Measurements from ENCODE around the gene CHIC1. TPM values are rescaled to one million over a fixed set of nuclear protein-coding genes. Genes with fewer than 3 reads are reported as not detected.
"Not testable (repeated sequence)": the region's sequence is repeated elsewhere in the genome, so short reads cannot be mapped to it uniquely, and the experiment has no call there.

CHIC1 gene
- total RNA-seq, 2 donors from 2014 or later = 8.8 to 9.2 TPM

- H3K27ac Mint-ChIP-seq; ATAC-seq; H3K4me3 Mint-ChIP-seq; H3K36me3 Mint-ChIP-seq (ENCODE audit: low read depth); H3K4me1 Mint-ChIP-seq; H3K9me3 ChIP-seq (ENCODE audit: control insufficient read depth, low read length, poor library complexity, severe bottlenecking); H3K27me3 Mint-ChIP-seq; DNase-seq: not testable (repeated sequence)
Observed at GRCh38 chrX:73641669-73642068, 78.7 kb downstream of the CHIC1 start.

GRCh38 chrX:73647212-73647611, 84.2 kb downstream of the CHIC1 start:
- DNase-seq (no peak), ATAC-seq (no peak)
- Mint-ChIP-seq H3K4me3 (no peak overlapping the region), H3K36me3 (ENCODE audit: low read depth) (no peaks in the 10 kb centered on the region), H3K27me3 (no peaks in the 10 kb centered on the region), H3K4me1 (no peaks in the 10 kb centered on the region), H3K27ac (no peak overlapping the region)
- H3K9me3 ChIP-seq (ENCODE audit: control insufficient read depth, low read length, poor library complexity, severe bottlenecking) = peaks cover 2% of the 10 kb centered on the region

GRCh38 chrX:73647632-73648322, 84.8 kb downstream of the CHIC1 start:
- Mint-ChIP-seq H3K27ac (no peak overlapping the region), H3K4me3 (no peak overlapping the region), H3K27me3 (no peaks in the 10 kb centered on the region), H3K4me1 (no peaks in the 10 kb centered on the region), H3K36me3 (ENCODE audit: low read depth) (no peaks in the 10 kb centered on the region)
- ATAC-seq = no peak
- H3K9me3 ChIP-seq (ENCODE audit: control insufficient read depth, low read length, poor library complexity, severe bottlenecking) = peaks cover 2% of the 10 kb centered on the region
- no peak for DNase-seq

DNA sequence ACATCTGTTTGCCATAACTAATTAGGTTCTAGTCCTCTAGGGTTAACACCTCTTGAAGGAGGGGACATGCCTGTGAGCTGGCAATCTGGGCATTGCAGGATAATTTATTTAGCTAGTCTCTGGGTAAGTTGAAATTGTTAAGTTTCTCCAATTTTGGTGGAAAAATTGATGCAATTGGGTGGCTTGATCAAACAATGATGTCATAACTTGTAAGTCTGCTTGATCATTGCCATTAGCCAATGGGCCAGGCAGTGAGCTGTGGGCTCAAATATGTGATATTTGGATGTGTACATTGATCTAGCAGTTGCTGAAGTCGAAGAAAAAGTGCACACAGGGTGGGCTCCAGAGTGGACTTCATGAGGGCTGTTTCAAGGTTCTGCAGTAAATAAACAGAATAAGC, 98.3 kb downstream of the CHIC1 start:
- H3K27ac Mint-ChIP-seq; H3K27me3 Mint-ChIP-seq; ATAC-seq; H3K36me3 Mint-ChIP-seq (ENCODE audit: low read depth); H3K4me3 Mint-ChIP-seq; H3K4me1 Mint-ChIP-seq; DNase-seq; H3K9me3 ChIP-seq (ENCODE audit: control insufficient read depth, low read length, poor library complexity, severe bottlenecking): not testable (repeated sequence)

GRCh38 chrX:73668779-73669178, 105.8 kb downstream of the CHIC1 start:
- H3K9me3 ChIP-seq (ENCODE audit: control insufficient read depth, low read length, poor library complexity, severe bottlenecking) = peaks cover 5% of the 10 kb centered on the region
- H3K36me3 Mint-ChIP-seq (ENCODE audit: low read depth) = no peaks in the 10 kb centered on the region

GRCh38 chrX:73681408-73681807, 118.4 kb downstream of the CHIC1 start:
- H3K36me3 Mint-ChIP-seq (ENCODE audit: low read depth) = no peaks in the 10 kb centered on the region

More at GRCh38 chrX:73668779-73669178, 105.8 kb downstream of the CHIC1 start:
- H3K4me3 Mint-ChIP-seq = no peak overlapping the region
- no peaks in the 10 kb centered on the region for H3K27me3 Mint-ChIP-seq
- H3K27ac Mint-ChIP-seq = no peak overlapping the region
- no peaks in the 10 kb centered on the region for H3K4me1 Mint-ChIP-seq
- DNase-seq (no peak), ATAC-seq (no peak)

DNA sequence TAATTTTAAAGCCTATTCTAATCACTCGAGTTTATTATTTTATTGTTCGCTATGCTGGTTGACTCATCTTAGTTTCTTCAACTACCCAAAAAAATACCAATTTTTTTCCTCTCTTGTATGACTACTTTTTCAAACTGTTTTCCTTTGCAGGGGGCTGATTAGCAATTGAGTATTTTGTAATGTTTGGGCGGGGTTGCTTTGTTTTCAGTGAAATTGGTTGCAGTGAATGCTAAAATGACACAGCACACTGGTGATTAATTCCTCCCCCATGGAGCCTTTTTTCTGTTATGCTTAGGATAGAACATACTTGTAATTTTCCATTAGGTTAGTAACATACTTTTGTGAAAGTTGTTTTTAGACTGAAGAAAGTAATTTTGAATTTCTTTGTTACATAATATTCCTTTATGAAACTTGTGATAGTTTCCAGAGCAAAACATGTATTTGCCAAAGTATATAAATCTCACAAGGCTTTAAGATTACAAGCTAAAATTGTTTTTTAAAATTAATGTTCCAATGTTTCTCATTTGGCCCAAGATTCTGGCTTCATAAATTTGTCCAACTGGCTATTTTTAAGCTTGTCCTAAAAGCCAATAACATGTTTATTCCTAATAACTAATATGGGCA, 120.4 kb downstream of the CHIC1 start:
- Mint-ChIP-seq H3K27ac (no peak overlapping the region), H3K36me3 (ENCODE audit: low read depth) (no peaks in the 10 kb centered on the region), H3K4me1 (no peaks in the 10 kb centered on the region), H3K4me3 (no peak overlapping the region), H3K27me3 (no peaks in the 10 kb centered on the region)
- H3K9me3 ChIP-seq (ENCODE audit: control insufficient read depth, low read length, poor library complexity, severe bottlenecking) = no peaks in the 10 kb centered on the region
- no peak for DNase-seq
- no peak for ATAC-seq

More at GRCh38 chrX:73681408-73681807, 118.4 kb downstream of the CHIC1 start:
- H3K9me3 ChIP-seq (ENCODE audit: control insufficient read depth, low read length, poor library complexity, severe bottlenecking) = no peaks in the 10 kb centered on the region
- Mint-ChIP-seq H3K4me3 (no peak overlapping the region), H3K27me3 (no peaks in the 10 kb centered on the region), H3K4me1 (no peaks in the 10 kb centered on the region), H3K27ac (no peak overlapping the region)
- ATAC-seq (no peak), DNase-seq (no peak)

- not testable (repeated sequence) for H3K36me3 Mint-ChIP-seq (ENCODE audit: low read depth); DNase-seq; H3K27me3 Mint-ChIP-seq; H3K9me3 ChIP-seq (ENCODE audit: control insufficient read depth, low read length, poor library complexity, severe bottlenecking); H3K4me1 Mint-ChIP-seq; H3K27ac Mint-ChIP-seq; H3K4me3 Mint-ChIP-seq; ATAC-seq
Observed at GRCh38 chrX:73707014-73707413, 144.0 kb downstream of the CHIC1 start.

DNA sequence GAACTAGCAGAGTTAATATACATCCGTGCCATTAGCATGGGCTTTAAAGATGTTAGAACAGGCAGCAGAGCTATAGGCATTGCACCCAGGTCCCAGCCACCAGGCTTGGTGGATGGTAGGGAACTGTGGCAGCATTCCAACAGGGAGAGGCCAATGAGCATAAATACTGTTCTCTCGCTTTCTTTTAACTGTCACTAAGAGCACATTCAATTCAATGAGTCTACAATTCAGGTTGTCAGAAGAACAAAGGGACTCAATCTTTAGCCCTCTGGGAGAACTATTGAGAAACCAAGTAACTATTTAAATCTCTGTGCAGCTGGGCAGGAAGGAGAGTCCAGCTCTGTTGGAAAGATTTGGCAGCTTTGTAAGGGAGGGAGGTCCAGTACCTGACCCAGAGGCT, 165.6 kb downstream of the CHIC1 start:
- DNase-seq = no peak
- ATAC-seq = no peak
- H3K27ac Mint-ChIP-seq = no peak overlapping the region
- no peaks in the 10 kb centered on the region for H3K4me1 Mint-ChIP-seq
- no peaks in the 10 kb centered on the region for H3K9me3 ChIP-seq (ENCODE audit: control insufficient read depth, low read length, poor library complexity, severe bottlenecking)
- H3K27me3 Mint-ChIP-seq = no peaks in the 10 kb centered on the region
- H3K4me3 Mint-ChIP-seq = no peak overlapping the region
- H3K36me3 Mint-ChIP-seq (ENCODE audit: low read depth) = peaks cover 2% of the 10 kb centered on the region

Other genes starting within 250 kb of the CHIC1 start
- not detected for gene CDX4, start 116.1 kb upstream of the CHIC1 start, total RNA-seq